ENCODE data around the gene STXBP2. TPM values are rescaled to one million over a fixed set of nuclear protein-coding genes. Genes with fewer than 3 reads are reported as not detected.

Gene STXBP2
- total RNA-seq, 4 donors from 2014 or later: 29.7 to 46.1 (median 37.7) TPM

- no peak for ATAC-seq (ENCODE audit: low FRiP score)
- DNase-seq (ENCODE audit: low spot score): no peak
- TF ChIP-seq CTCF (IDR thresholded peaks at IDR 0.05): no peak
Measured at GRCh38 chr19:7645656-7646425, 8.9 kb downstream of the STXBP2 start.

GRCh38 chr19:7646426-7646700 lies 9.5 kb downstream of the STXBP2 start:
- DNase-seq (ENCODE audit: low spot score) (no peak), ATAC-seq (ENCODE audit: low FRiP score) (no peak)
- no peak for TF ChIP-seq CTCF (IDR thresholded peaks at IDR 0.05)

- DNase-seq (ENCODE audit: low spot score): no peak
- no peak for TF ChIP-seq CTCF (IDR thresholded peaks at IDR 0.05)
- ATAC-seq (ENCODE audit: low FRiP score): no peak
Measured at GRCh38 chr19:7647156-7647555, 10.2 kb downstream of the STXBP2 start.

GRCh38 chr19:7648265-7649014 lies 11.5 kb downstream of the STXBP2 start:
- ATAC-seq (ENCODE audit: low FRiP score) (no peak), DNase-seq (ENCODE audit: low spot score) (no peak)
- TF ChIP-seq CTCF (IDR thresholded peaks at IDR 0.05): no peak

- no peak for DNase-seq (ENCODE audit: low spot score)
- TF ChIP-seq CTCF (IDR thresholded peaks at IDR 0.05): no peak
- ATAC-seq (ENCODE audit: low FRiP score): no peak
Measured at GRCh38 chr19:7650148-7650547, 13.2 kb downstream of the STXBP2 start.

- ATAC-seq (ENCODE audit: low FRiP score): peak; percentile 62
- peak; percentile 68 for DNase-seq (ENCODE audit: low spot score)
- TF ChIP-seq CTCF (IDR thresholded peaks at IDR 0.05): peak in 2 of 3 donors; percentile 84 to 95
Measured at GRCh38 chr19:7652061-7652641, 15.2 kb downstream of the STXBP2 start.

Measured in omental fat pad (tissue), 4 donors.